HepG2 (cell line): ENCODE measurements around the gene TUBB4B. TPM values are rescaled to one million over a fixed set of nuclear protein-coding genes. Genes with fewer than 3 reads are reported as not detected.

Experiments used
- ATF1 ChIP-seq: IDR thresholded peaks from 2 replicates; pipeline ENCODE4 v1.6.1; 2016; ENCODE audit warnings: mild to moderate bottlenecking, control low read depth
- CENPT ChIP-seq: sonication (generic); formaldehyde crosslinking; IDR thresholded peaks from 2 replicates; pipeline ENCODE4 v1.8.0; 2022; ENCODE audit warnings: low read depth, mild to moderate bottlenecking, moderate library complexity, missing genetic modification reagents
- KAT7 ChIP-seq: IDR thresholded peaks from 2 replicates; pipeline ENCODE4 v1.6.1; 2018; ENCODE audit warnings: borderline replicate concordance, missing compliant biosample characterization
- KDM3A ChIP-seq: IDR thresholded peaks from 2 replicates; pipeline ENCODE4 v1.6.1; 2018; ENCODE audit warnings: low read depth, missing compliant biosample characterization
- PHF8 ChIP-seq: sonication (generic); formaldehyde crosslinking; IDR thresholded peaks from 2 replicates; pipeline ENCODE4 v1.5.0; 2020; ENCODE audit warnings: missing genetic modification reagents
- POGZ ChIP-seq: sonication (generic); formaldehyde crosslinking; IDR thresholded peaks from 2 replicates; pipeline ENCODE4 v1.4.0; 2020; ENCODE audit warnings: mild to moderate bottlenecking, missing genetic modification reagents
- POLR2G ChIP-seq: fragments of 200-400 bp; formaldehyde crosslinking; IDR thresholded peaks from 2 replicates; pipeline ENCODE4 v1.6.1; 2018; ENCODE audit warnings: mild to moderate bottlenecking, low read depth, low read length, moderate library complexity
- RAD51 ChIP-seq: fragments of 450-650 bp; IDR thresholded peaks from 2 replicates; pipeline ENCODE4 v1.6.1; 2016; ENCODE audit warnings: borderline replicate concordance
- TCF7 ChIP-seq: sonication (generic); IDR thresholded peaks from 2 replicates; pipeline ENCODE4 v1.6.1; 2016; ENCODE audit warnings: antibody characterized with exemption, low read depth
- ZBTB42 ChIP-seq: sonication (generic); formaldehyde crosslinking; IDR thresholded peaks from 2 replicates; pipeline ENCODE4 v1.5.0; 2020; ENCODE audit warnings: mild to moderate bottlenecking, missing genetic modification reagents
- ZNF326 ChIP-seq: sonication (generic); formaldehyde crosslinking; IDR thresholded peaks from 2 replicates; pipeline ENCODE4 v1.4.0; 2020; ENCODE audit warnings: missing genetic modification reagents, borderline replicate concordance
- ZNF552 ChIP-seq: sonication (generic); formaldehyde crosslinking; IDR thresholded peaks from 2 replicates; pipeline ENCODE4 v1.9.0; 2022; ENCODE audit warnings: missing genetic modification reagents, mild to moderate bottlenecking, borderline replicate concordance
- ZNF7 ChIP-seq: IDR thresholded peaks from 2 replicates; pipeline ENCODE4 v1.6.1; 2016; ENCODE audit warnings: missing biosample characterization, missing genetic modification reagents
- ZNF749 ChIP-seq: sonication (generic); formaldehyde crosslinking; IDR thresholded peaks from 2 replicates; pipeline ENCODE4 v1.8.0; 2022; ENCODE audit warnings: mild to moderate bottlenecking, missing genetic modification reagents, moderate library complexity, borderline replicate concordance
- polyA plus RNA-seq, 8 experiments: library from polyadenylated mRNA; depleted of rRNA in 3 of 8; stranded (reverse) in 7 of 8; unstranded in 1 of 8; fragments of >200 nt; fragmentation: Illumina TruSeq in 4 of 8; extraction: Trizol in 4 of 8; gene quantifications; 2 replicates each; pipeline versions ENCODE4 v1.2.1 to v1.2.3, GENCODE V29; 2011 to 2016; ENCODE audit warnings: low read depth in 4 of 8, missing spikeins in 1 of 8, mixed read lengths in 1 of 8; ENCODE audit not compliant: insufficient read depth in 1 of 8
- total RNA-seq, 5 experiments: library from RNA; depleted of rRNA; stranded (reverse); fragments of >200 nt; fragmentation: Illumina TruSeq; extraction: Trizol; gene quantifications; 2 replicates each; pipeline ENCODE4 v1.2.3, GENCODE V29; 2016; ENCODE audit warnings: low read depth in 1 of 5
- TF ChIP-seq, protein P1 (sequence below): sonication (generic); formaldehyde crosslinking; IDR thresholded peaks from 2 replicates; pipeline ENCODE4 v1.4.0; 2020; ENCODE audit warnings: missing genetic modification reagents
- TF ChIP-seq, protein P2 (sequence below): sonication (generic); formaldehyde crosslinking; IDR thresholded peaks from 2 replicates; pipeline ENCODE4 v1.4.0; 2020; ENCODE audit warnings: missing genetic modification reagents
- TF ChIP-seq, protein P3 (sequence below): IDR thresholded peaks from 2 replicates; pipeline ENCODE4 v1.6.1; 2016; ENCODE audit warnings: missing genetic modification reagents, missing compliant biosample characterization
- TF ChIP-seq, protein P4 (sequence below): sonication (generic); formaldehyde crosslinking; IDR thresholded peaks from 2 replicates; pipeline ENCODE4 v1.4.0; 2020; ENCODE audit warnings: missing genetic modification reagents
- TF ChIP-seq, protein P5 (sequence below): sonication (generic); formaldehyde crosslinking; IDR thresholded peaks from 2 replicates; pipeline ENCODE4 v1.5.1; 2020; ENCODE audit warnings: mild to moderate bottlenecking, missing genetic modification reagents, moderate library complexity

TUBB4B gene
- total and polyA plus RNA-seq, 2 of the 13 experiments (the other 11 are each of a cell fraction or from before 2014, with no cell fraction given) = 182 to 412 TPM

DNA sequence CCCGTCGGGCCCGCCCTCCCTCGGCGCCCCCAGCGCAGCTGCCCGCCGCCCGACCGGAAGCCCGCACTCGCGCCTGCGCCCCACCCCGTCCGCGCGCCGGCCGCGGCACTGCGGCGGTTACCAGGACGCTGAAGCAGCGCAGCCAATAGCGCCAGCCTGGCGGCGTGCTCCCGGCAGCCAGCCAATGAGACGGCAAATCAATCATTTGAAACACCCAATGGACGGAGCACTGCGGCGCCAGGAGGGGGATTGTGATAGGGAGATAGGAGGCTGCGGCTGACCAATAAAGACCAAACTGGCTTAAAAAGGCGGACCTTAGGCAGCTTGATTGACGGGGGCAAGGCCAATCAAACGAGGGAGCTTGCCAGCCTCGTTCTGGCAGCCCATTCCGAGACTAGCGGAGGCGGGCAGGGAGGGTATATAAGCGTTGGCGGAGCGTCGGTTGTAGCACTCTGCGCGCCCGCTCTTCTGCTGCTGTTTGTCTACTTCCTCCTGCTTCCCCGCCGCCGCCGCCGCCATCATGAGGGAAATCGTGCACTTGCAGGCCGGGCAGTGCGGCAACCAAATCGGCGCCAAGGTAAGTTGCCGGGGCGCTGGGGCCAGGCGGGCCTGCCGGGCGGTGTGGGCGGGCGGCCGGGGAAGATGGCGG lies at the start of gene TUBB4B (continued):
- TF ChIP-seq, protein P1, sequence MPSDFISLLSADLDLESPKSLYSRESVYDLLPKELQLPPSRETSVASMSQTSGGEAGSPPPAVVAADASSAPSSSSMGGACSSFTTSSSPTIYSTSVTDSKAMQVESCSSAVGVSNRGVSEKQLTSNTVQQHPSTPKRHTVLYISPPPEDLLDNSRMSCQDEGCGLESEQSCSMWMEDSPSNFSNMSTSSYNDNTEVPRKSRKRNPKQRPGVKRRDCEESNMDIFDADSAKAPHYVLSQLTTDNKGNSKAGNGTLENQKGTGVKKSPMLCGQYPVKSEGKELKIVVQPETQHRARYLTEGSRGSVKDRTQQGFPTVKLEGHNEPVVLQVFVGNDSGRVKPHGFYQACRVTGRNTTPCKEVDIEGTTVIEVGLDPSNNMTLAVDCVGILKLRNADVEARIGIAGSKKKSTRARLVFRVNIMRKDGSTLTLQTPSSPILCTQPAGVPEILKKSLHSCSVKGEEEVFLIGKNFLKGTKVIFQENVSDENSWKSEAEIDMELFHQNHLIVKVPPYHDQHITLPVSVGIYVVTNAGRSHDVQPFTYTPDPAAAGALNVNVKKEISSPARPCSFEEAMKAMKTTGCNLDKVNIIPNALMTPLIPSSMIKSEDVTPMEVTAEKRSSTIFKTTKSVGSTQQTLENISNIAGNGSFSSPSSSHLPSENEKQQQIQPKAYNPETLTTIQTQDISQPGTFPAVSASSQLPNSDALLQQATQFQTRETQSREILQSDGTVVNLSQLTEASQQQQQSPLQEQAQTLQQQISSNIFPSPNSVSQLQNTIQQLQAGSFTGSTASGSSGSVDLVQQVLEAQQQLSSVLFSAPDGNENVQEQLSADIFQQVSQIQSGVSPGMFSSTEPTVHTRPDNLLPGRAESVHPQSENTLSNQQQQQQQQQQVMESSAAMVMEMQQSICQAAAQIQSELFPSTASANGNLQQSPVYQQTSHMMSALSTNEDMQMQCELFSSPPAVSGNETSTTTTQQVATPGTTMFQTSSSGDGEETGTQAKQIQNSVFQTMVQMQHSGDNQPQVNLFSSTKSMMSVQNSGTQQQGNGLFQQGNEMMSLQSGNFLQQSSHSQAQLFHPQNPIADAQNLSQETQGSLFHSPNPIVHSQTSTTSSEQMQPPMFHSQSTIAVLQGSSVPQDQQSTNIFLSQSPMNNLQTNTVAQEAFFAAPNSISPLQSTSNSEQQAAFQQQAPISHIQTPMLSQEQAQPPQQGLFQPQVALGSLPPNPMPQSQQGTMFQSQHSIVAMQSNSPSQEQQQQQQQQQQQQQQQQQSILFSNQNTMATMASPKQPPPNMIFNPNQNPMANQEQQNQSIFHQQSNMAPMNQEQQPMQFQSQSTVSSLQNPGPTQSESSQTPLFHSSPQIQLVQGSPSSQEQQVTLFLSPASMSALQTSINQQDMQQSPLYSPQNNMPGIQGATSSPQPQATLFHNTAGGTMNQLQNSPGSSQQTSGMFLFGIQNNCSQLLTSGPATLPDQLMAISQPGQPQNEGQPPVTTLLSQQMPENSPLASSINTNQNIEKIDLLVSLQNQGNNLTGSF (CRISPR knock-in tag) = peak; percentile 23; the same call in 1 of the 2 replicates
- no peak for TF ChIP-seq ATF1 (CRISPR knock-in tag)
- TF ChIP-seq POGZ (CRISPR knock-in tag) = no peak
- no peak for TF ChIP-seq CENPT
- 0 out of 2 replicates have a peak, but pooled peaks have one; percentile 30 for TF ChIP-seq KAT7
- TF ChIP-seq KDM3A (CRISPR knock-in tag) = no peak; the same call in 1 of the 2 replicates
- no peak for TF ChIP-seq ZNF326 (CRISPR knock-in tag)
- TF ChIP-seq ZBTB42 (CRISPR knock-in tag) = no peak
- TF ChIP-seq PHF8 (CRISPR knock-in tag) = no peak; the same call in 1 of the 2 replicates
- peak; percentile 99 for TF ChIP-seq POLR2G
- TF ChIP-seq ZNF7 = no peak
- TF ChIP-seq ZNF552 (CRISPR knock-in tag) = no peak; the same call in 1 of the 2 replicates
- TF ChIP-seq TCF7 = no peak
- TF ChIP-seq ZNF749 (CRISPR knock-in tag) = peak; percentile 66; the same call in 1 of the 2 replicates
- TF ChIP-seq, protein P2, sequence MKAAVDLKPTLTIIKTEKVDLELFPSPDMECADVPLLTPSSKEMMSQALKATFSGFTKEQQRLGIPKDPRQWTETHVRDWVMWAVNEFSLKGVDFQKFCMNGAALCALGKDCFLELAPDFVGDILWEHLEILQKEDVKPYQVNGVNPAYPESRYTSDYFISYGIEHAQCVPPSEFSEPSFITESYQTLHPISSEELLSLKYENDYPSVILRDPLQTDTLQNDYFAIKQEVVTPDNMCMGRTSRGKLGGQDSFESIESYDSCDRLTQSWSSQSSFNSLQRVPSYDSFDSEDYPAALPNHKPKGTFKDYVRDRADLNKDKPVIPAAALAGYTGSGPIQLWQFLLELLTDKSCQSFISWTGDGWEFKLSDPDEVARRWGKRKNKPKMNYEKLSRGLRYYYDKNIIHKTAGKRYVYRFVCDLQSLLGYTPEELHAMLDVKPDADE (CRISPR knock-in tag) = 0 out of 2 replicates have a peak, but pooled peaks have one; percentile 16
- TF ChIP-seq, protein P3, sequence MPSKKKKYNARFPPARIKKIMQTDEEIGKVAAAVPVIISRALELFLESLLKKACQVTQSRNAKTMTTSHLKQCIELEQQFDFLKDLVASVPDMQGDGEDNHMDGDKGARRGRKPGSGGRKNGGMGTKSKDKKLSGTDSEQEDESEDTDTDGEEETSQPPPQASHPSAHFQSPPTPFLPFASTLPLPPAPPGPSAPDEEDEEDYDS (CRISPR knock-in tag) = peak; percentile 97
- TF ChIP-seq, protein P4, sequence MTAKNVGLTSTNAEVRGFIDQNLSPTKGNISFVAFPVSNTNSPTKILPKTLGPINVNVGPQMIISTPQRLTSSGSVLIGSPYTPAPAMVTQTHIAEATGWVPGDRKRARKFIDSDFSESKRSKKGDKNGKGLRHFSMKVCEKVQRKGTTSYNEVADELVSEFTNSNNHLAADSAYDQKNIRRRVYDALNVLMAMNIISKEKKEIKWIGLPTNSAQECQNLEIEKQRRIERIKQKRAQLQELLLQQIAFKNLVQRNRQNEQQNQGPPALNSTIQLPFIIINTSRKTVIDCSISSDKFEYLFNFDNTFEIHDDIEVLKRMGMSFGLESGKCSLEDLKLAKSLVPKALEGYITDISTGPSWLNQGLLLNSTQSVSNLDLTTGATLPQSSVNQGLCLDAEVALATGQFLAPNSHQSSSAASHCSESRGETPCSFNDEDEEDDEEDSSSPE = peak; percentile 70
- no peak for TF ChIP-seq RAD51
- TF ChIP-seq, protein P5, sequence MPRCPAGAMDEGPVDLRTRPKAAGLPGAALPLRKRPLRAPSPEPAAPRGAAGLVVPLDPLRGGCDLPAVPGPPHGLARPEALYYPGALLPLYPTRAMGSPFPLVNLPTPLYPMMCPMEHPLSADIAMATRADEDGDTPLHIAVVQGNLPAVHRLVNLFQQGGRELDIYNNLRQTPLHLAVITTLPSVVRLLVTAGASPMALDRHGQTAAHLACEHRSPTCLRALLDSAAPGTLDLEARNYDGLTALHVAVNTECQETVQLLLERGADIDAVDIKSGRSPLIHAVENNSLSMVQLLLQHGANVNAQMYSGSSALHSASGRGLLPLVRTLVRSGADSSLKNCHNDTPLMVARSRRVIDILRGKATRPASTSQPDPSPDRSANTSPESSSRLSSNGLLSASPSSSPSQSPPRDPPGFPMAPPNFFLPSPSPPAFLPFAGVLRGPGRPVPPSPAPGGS (CRISPR knock-in tag) = no peak
